Heart left ventricle (tissue), 16 donors: ENCODE results near the gene GPR85. TPM values are rescaled to one million over a fixed set of nuclear protein-coding genes. Genes with fewer than 3 reads are reported as not detected.

ENCODE experiments used
- ATAC-seq, 4 donors: fragments of 200-7000 bp; cut with Tn5 transposase; one replicate each; pipeline ENCODE4 v1.9.1; 2020 to 2022; ENCODE audit warnings: moderate library complexity in 4 of 4, mild to moderate bottlenecking in 3 of 4, moderate number of reproducible peaks in 1 of 4
- DNase-seq, 5 donors: peaks; one replicate each; pipeline ENCODE4 v3.0.0-alpha.2; 2020
- H3K27ac ChIP-seq, 12 donors: fragments of 200-600 bp; sonication (generic) in 4 of 12; one replicate each; pipeline versions ENCODE4 v1.5.0 to v1.8.0; 2016 to 2022; ENCODE audit warnings: mild to moderate bottlenecking in 2 of 12
- H3K27me3 ChIP-seq, 9 donors: fragments of 200-600 bp; sonication (generic) in 2 of 9; one replicate each; pipeline versions ENCODE4 v1.5.1 to v1.8.0; 2016 to 2022; ENCODE audit warnings: mild to moderate bottlenecking in 3 of 9
- H3K36me3 ChIP-seq, 9 donors: fragments of 200-600 bp; sonication (generic) in 2 of 9; one replicate each; pipeline versions ENCODE4 v1.5.0 to v1.8.0; 2018 to 2022; ENCODE audit warnings: mild to moderate bottlenecking in 2 of 9
- H3K4me1 ChIP-seq, 12 donors: fragments of 200-600 bp; sonication (generic) in 4 of 12; one replicate each; pipeline versions ENCODE4 v1.5.0 to v1.8.0; 2016 to 2022; ENCODE audit warnings: mild to moderate bottlenecking in 3 of 12
- H3K4me3 ChIP-seq, 12 donors: fragments of 200-600 bp; sonication (generic) in 4 of 12; one replicate each; pipeline versions ENCODE4 v1.5.0 to v1.8.0; 2017 to 2022; ENCODE audit warnings: mild to moderate bottlenecking in 9 of 12, moderate library complexity in 4 of 12
- H3K9me3 ChIP-seq, 12 donors: fragments of 200-600 bp; sonication (generic) in 4 of 12; one replicate each; pipeline versions ENCODE4 v1.5.0 to v1.8.0; 2016 to 2022; ENCODE audit warnings: mild to moderate bottlenecking in 1 of 12
- CTCF ChIP-seq, 12 donors: fragments of 200-600 bp; sonication (generic) in 4 of 12; IDR thresholded peaks; one replicate each; pipeline versions ENCODE4 v1.5.0 to v1.8.0; 2018 to 2022; ENCODE audit warnings: antibody characterized with exemption in 12 of 12, mild to moderate bottlenecking in 5 of 12
- POLR2A ChIP-seq, 2 donors: fragments of 450-650 bp; IDR thresholded peaks; one replicate each; pipeline ENCODE4 v1.6.1; 2017; ENCODE audit warnings: antibody characterized with exemption in 2 of 2, mild to moderate bottlenecking in 2 of 2, moderate library complexity in 2 of 2
- WGBS, 4 donors: extraction: QIAGEN DNeasy Blood & Tissue Kit in 2 of 4; methylation state at CpG; one replicate each; pipeline versions ENCODE4 v1.1.5 to v1.1.7; 2013 to 2018; 5-methylcytosine and 5-hydroxymethylcytosine counted together
- intact Hi-C, 10 donors: fragments of 100-400 bp; cut with DNase I; formaldehyde crosslinking; loops; one replicate each; pipeline versions ENCODE4 v1.11.1 to v1.14.2; 2022
- polyA plus RNA-seq, 2 donors: library from polyadenylated mRNA; stranded (reverse); fragments of 200-250 nt; gene quantifications; one replicate each; pipeline ENCODE4 v1.2.3, GENCODE V29; 2013
- total RNA-seq, 9 donors: library from RNA; depleted of rRNA in 2 of 9; stranded (reverse); fragments of >200 nt in 2 of 9; fragmentation: NEBNext Ultra II Directional in 3 of 9; extraction: Animal tissue kit (Norgen Biotek cat#: 25700) in 3 of 9; gene quantifications; one replicate each; pipeline versions ENCODE4 v1.1.0 to v1.2.4, GENCODE V29; 2016 to 2023
- donor health status: ischemic (EF 13 %, LVEDD 7.1; RV severe dilation, severe dysfunction).
- donor health status: healthy with polysubstance abuse.
- donor health status: DM: no; HTN: yes; CAD: no.
- donor health status: DM: no; HTN: no; CAD: no.
- donor health status: ischemic (EF 25% LVEDD 6.9; RV normal size, moderate dysfunction).
- donor health status: ischemic (EF 25% LVEDD 5.7; RV mildly dilated, moderate dysfunction).
- donor health status: healthy.
- donor health status: DM: yes; HTN: yes; CAD: no.
- donor health status: ischemic (EF 35%, LVEDD 5.7; RV mildly dilated, moderate dysfunction).
- donor health status: nonischemic (EF 11% LVEDD 7.7; RV severe dilation, severe dysfunction).
- donor health status: DM: yes; HTN: yes; CAD: no.
- donor health status: PGD.
- donor health status: ischemic (EF 29% LVEDD 5.4; RV normal size, mild dysfunction).
- donor health status: nonischemic (EF 23%, LVEDD 6.1; RV moderate dilation, normal function).

Gene GPR85
- total and polyA plus RNA-seq, 11 donors: 0.16 to 4.5 (median 1.1) TPM; not detected in 1

DNA sequence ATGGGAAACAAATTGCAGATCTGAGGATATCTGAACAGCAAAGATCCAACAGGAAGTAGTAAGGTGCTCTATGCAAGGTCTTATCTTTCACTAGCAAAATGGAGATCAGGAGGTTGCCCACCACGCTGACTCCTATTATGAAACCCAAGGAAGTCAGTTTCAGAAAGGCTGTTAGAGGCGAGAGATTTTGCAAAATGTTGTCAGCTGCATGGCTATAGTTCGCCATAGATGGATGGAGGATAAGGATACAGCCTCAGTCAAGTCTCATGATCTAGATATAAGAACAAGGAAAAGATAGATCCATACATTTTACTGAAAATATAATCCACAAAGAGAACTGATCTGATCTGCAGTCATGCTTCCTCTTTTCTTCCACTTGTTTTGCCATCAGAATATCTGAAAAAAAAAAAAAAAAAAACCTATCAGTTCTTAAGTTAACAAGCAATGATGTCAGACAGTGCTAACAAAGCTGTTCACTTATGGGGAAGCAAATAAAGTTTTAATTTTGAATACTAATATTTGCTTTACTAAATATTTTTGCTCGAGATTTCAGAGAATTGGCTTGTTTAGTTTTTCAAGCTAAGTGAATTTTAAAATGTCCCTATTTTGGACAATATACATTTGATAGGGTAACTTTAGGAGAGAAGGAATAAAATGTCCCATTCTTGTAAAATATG, 2.0 kb downstream of the GPR85 start:
- H3K4me3 ChIP-seq: no peak overlapping the region
- no peaks in the 10 kb centered on the region for H3K36me3 ChIP-seq
- H3K9me3 ChIP-seq: no peaks in the 10 kb centered on the region
- WGBS, 4 donors: 84 to 91% (median 85%) methylated on average over 4 of the region's 4 CpGs
- H3K27me3 ChIP-seq: peaks cover 0 to 25% (median 0%) of the 10 kb centered on the region in 9 donors
- peaks cover 0 to 6% (median 0%) of the 10 kb centered on the region in 12 donors for H3K4me1 ChIP-seq
- no peak for TF ChIP-seq CTCF (IDR thresholded peaks at IDR 0.05)
- no peak for TF ChIP-seq POLR2A (IDR thresholded peaks at IDR 0.05)
- DNase-seq: no peak
- no peak for ATAC-seq
- intact Hi-C loops: loop anchor here in 1 of 10 donors (10.0 kb wide), 1 partner anchor 60 kb away; no protein-coding TSS in a partner anchor
- H3K27ac ChIP-seq: no peak overlapping the region

DNA sequence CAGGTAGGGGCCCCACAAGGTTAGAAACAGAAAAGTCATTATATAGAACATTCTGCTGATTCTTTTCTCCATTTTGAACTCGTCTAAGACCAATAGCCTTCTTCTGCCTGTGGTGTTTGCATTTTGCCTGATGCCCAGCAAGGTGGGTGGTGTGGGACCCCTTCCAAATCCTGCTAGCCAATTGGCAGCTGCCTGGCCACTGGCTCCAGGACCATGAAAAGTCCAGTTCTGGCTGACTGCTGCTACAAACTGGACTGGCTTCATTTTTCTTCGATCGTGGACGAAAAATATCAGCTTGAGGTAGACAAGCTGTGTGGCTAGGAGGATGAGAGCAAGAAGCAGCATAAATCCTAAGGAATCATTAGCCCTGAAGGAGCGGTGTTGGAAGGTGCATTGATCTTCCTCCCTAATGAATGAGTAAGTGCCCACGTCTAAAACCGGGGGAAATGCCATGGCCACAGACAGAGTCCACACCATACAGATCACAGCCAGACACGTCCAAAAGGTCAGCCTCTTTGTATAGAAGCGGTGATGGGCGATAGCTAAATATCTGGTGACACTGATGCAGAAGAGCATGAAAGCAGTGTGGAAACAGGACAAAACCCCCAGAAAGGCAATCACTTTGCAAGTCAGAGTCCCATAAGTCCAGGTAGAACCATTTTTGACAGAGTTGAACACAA, 2.7 kb downstream of the GPR85 start:
- TF ChIP-seq CTCF (IDR thresholded peaks at IDR 0.05) (no peak), POLR2A (IDR thresholded peaks at IDR 0.05) (no peak)
- Histone ChIP-seq H3K4me3 (no peak overlapping the region), H3K27me3 (peaks cover 0 to 25% (median 0%) of the 10 kb centered on the region in 9 donors), H3K4me1 (peaks cover 0 to 6% (median 0%) of the 10 kb centered on the region in 12 donors), H3K36me3 (no peaks in the 10 kb centered on the region), H3K27ac (no peak overlapping the region), H3K9me3 (no peaks in the 10 kb centered on the region)
- no peak for ATAC-seq
- 86 to 90% (median 90%) methylated on average over 10 of the region's 10 CpGs for WGBS, 4 donors
- intact Hi-C loops: loop anchor here in 1 of 10 donors (10.0 kb wide), 1 partner anchor 59 kb away; no protein-coding TSS in a partner anchor
- DNase-seq: no peak

GRCh38 chr7:113083132-113083815, 3.4 kb downstream of the GPR85 start:
- Histone ChIP-seq H3K4me3 (no peak overlapping the region), H3K27ac (no peak overlapping the region), H3K27me3 (peaks cover 0 to 25% (median 0%) of the 10 kb centered on the region in 9 donors), H3K9me3 (no peaks in the 10 kb centered on the region), H3K36me3 (no peaks in the 10 kb centered on the region), H3K4me1 (peaks cover 0 to 6% (median 0%) of the 10 kb centered on the region in 12 donors)
- ATAC-seq (no peak), DNase-seq (no peak)
- intact Hi-C loops: loop anchor here in 1 of 10 donors (10.0 kb wide), 1 partner anchor 58 kb away; no protein-coding TSS in a partner anchor
- WGBS, 4 donors: 72 to 88% (median 83%) methylated on average over 1 of the region's 1 CpG
- TF ChIP-seq POLR2A (IDR thresholded peaks at IDR 0.05): no peak
- no peak for TF ChIP-seq CTCF (IDR thresholded peaks at IDR 0.05)

- Histone ChIP-seq H3K27me3 (peaks cover 0 to 2% (median 0%) of the 10 kb centered on the region in 9 donors), H3K4me3 (no peak overlapping the region), H3K36me3 (no peaks in the 10 kb centered on the region), H3K27ac (no peak overlapping the region), H3K9me3 (no peaks in the 10 kb centered on the region), H3K4me1 (no peaks in the 10 kb centered on the region)
- TF ChIP-seq POLR2A (IDR thresholded peaks at IDR 0.05) (no peak), CTCF (IDR thresholded peaks at IDR 0.05) (no peak)
- 62 to 78% (median 67%) methylated on average over 2 of the region's 2 CpGs for WGBS, 4 donors
- ATAC-seq (no peak), DNase-seq (no peak)
- intact Hi-C loops: no loop called here
Measured at GRCh38 chr7:113078331-113078730, 8.3 kb downstream of the GPR85 start.
